Measurements from ENCODE around the gene KIF1A.

DNA sequence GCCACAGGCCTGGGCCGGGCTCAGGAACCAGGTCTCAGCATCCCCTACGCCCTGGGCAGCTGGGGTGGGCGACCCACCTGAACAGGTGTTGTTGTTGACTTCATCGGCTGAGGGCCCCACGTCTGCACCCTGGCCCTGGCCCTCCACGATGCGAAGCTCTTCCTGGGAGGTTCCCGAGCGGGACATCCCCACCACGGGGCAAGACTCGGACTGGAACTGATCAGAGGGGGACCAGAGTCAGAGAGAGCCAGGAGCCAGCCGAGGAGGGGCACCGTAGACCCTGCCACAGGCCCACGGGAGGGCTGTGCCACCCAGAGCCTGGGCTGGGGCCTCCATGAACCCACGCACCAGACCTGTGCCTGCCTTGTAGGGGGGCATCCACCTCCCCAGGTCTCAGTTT is 74.1 kb downstream of the KIF1A start:
- TF ChIP-seq CTCF (IDR thresholded peaks at IDR 0.05), result no peak
- TF ChIP-seq POLR2A (IDR thresholded peaks at IDR 0.05; ENCODE audit: low read depth), result no peak
- no peak for TF ChIP-seq EP300 (IDR thresholded peaks at IDR 0.05)
- TF ChIP-seq POLR2AphosphoS5 (IDR thresholded peaks at IDR 0.05), result no peak
